Endothelial cell of hepatic sinusoid (primary cell): Measurements from ENCODE around the gene OR6B1.
"Not testable (repeated sequence)": the region's sequence is repeated elsewhere in the genome, so short reads cannot be mapped to it uniquely, and the experiment has no call there.

Experiments used
- in situ Hi-C: cut with HindIII; loops from 2 replicates; pipeline ENCODE4 v1.10.0; 2017; ENCODE audit warnings: low sequenced_read_pairs

Gene OR6B1

GRCh38 chr7:144036302-144036885 is 36.3 kb downstream of the OR6B1 start:
- in situ Hi-C loops = no loop called here

GRCh38 chr7:144037414-144038035 is 37.4 kb downstream of the OR6B1 start:
- in situ Hi-C loops = no loop called here

GRCh38 chr7:144038887-144039286 is 38.8 kb downstream of the OR6B1 start:
- in situ Hi-C loops = no loop called here

GRCh38 chr7:144048648-144049047 is 48.5 kb downstream of the OR6B1 start, which contains the start of gene OR2A5:
TSS of gene OR2A5 (plus strand) at chr7:144048948. CDS start at chr7:144050402, 1,454 bp downstream.
- in situ Hi-C loops = loop anchor here (5.0 kb wide), 1 partner anchor 79 kb away; no protein-coding TSS in a partner anchor

GRCh38 chr7:144049491-144049890 is 49.4 kb downstream of the OR6B1 start:
- in situ Hi-C loops = loop anchor here (5.0 kb wide), 1 partner anchor 78 kb away; no protein-coding TSS in a partner anchor

- in situ Hi-C loops = no loop called here
These were observed 50.0 kb downstream of the OR6B1 start for GRCh38 chr7:144050093-144050492.

- in situ Hi-C loops = not testable (repeated sequence)
These were observed 50.8 kb downstream of the OR6B1 start for GRCh38 chr7:144050884-144051283.

- in situ Hi-C loops = no loop called here
These were observed 57.8 kb downstream of the OR6B1 start for GRCh38 chr7:144057954-144058353.
